Smooth muscle cell (in vitro differentiated cells): ENCODE results near the gene GPC6. TPM values are rescaled to one million over a fixed set of nuclear protein-coding genes. Genes with fewer than 3 reads are reported as not detected.

Source experiments
- DNase-seq: peaks from one replicate; lab custom pipeline; 2025; ENCODE audit not compliant: unreplicated experiment; lab: John Stamatoyannopoulos, UW
- H2AFZ ChIP-seq: fragments of 200-600 bp; sonication (generic); 2 replicates; pipeline ENCODE4 v1.6.0; 2016; ENCODE audit warnings: antibody characterized with exemption, low read depth, mild to moderate bottlenecking
- H3F3A ChIP-seq: fragments of 200-600 bp; sonication (generic); 2 replicates; pipeline ENCODE4 v1.6.0; 2017; ENCODE audit warnings: antibody characterized with exemption, low read depth
- H3K27ac ChIP-seq: fragments of 200-600 bp; sonication (generic); 2 replicates; pipeline ENCODE4 v1.5.1; 2016; ENCODE audit warnings: low read depth, mild to moderate bottlenecking
- H3K27me3 ChIP-seq: fragments of 200-600 bp; sonication (generic); 2 replicates; pipeline ENCODE4 v1.6.1; 2016; ENCODE audit warnings: low read depth, mild to moderate bottlenecking
- H3K36me3 ChIP-seq: fragments of 200-600 bp; sonication (generic); 2 replicates; pipeline ENCODE4 v1.5.1; 2016; ENCODE audit warnings: low read depth
- H3K4me1 ChIP-seq: fragments of 200-600 bp; sonication (generic); 2 replicates; pipeline ENCODE4 v1.5.1; 2016; ENCODE audit warnings: low read depth
- H3K4me2 ChIP-seq: fragments of 200-600 bp; sonication (generic); 2 replicates; pipeline ENCODE4 v1.6.0; 2016; ENCODE audit warnings: mild to moderate bottlenecking
- H3K4me3 ChIP-seq: fragments of 200-600 bp; sonication (generic); 2 replicates; pipeline ENCODE4 v1.5.1; 2016; ENCODE audit warnings: mild to moderate bottlenecking
- H3K79me2 ChIP-seq: fragments of 200-600 bp; sonication (generic); 2 replicates; pipeline ENCODE4 v1.6.0; 2016; ENCODE audit warnings: low read depth, mild to moderate bottlenecking
- H3K9ac ChIP-seq: fragments of 200-600 bp; sonication (generic); 2 replicates; pipeline ENCODE4 v1.6.0; 2016; ENCODE audit warnings: low read depth
- H3K9me3 ChIP-seq: fragments of 200-600 bp; sonication (generic); replicated peaks from 2 replicates; pipeline ENCODE4 v1.5.1; 2016; ENCODE audit warnings: low read depth
- H4K20me1 ChIP-seq: fragments of 200-600 bp; sonication (generic); 2 replicates; pipeline ENCODE4 v1.6.0; 2016; ENCODE audit warnings: low read depth
- WGBS: methylation state at CpG from one replicate; pipeline ENCODE4 v1.1.7; 2016; ENCODE audit warnings: low lambda C conversion rate; 5-methylcytosine and 5-hydroxymethylcytosine counted together
- polyA plus RNA-seq: library from polyadenylated mRNA; unstranded; fragments of >200 nt; fragmentation: Nextera tagmentation; extraction: Ambion mirVana; gene quantifications from 2 replicates; pipeline ENCODE4 v1.2.1, GENCODE V29; 2016
- total RNA-seq: library from RNA; depleted of rRNA; stranded (reverse); fragments of >200 nt; gene quantifications from 2 replicates; pipeline ENCODE4 v1.2.3, GENCODE V29; 2014
- TF ChIP-seq, protein P1 (sequence below): fragments of 200-600 bp; sonication (generic); IDR thresholded peaks from 2 replicates; pipeline ENCODE4 v1.5.1; 2017; ENCODE audit warnings: borderline replicate concordance, mild to moderate bottlenecking, antibody characterized with exemption; ENCODE audit not compliant: insufficient read depth, poor library complexity, severe bottlenecking

Gene GPC6
- total and polyA plus RNA-seq, 2 experiments from 2014 or later = 19.7 to 68.5 TPM

DNA sequence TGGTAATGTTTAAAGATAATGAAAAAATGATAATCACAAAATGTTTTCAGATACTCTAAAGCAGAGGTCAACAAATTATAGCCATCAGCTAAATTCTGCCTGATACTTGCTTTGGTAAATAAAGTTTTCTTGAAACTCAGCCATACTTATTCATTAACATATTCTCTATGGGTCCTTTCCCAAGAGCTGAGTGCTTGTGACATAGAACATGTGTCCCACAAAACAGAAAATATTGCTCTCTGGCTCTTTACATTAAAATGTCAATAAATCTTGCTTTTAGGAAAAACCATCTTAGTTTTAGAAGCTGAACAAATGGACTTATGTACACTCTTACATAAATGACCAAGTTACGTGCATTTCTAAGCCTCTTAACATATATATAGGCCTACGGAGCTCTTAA, 945.8 kb downstream of the GPC6 start:
- Histone ChIP-seq H3K4me1 (peaks cover 14% of the 10 kb centered on the region), H3K9me3 (no peaks in the 10 kb centered on the region), H3F3A (no peaks in the 10 kb centered on the region), H3K27me3 (no peaks in the 10 kb centered on the region), H2AFZ (no peak overlapping the region), H3K4me2 (no peak overlapping the region), H3K79me2 (no peaks in the 10 kb centered on the region), H4K20me1 (no peaks in the 10 kb centered on the region), H3K36me3 (no peaks in the 10 kb centered on the region), H3K4me3 (no peak overlapping the region), H3K9ac (no peak overlapping the region), H3K27ac (peak overlapping the region; percentile 47)
- TF ChIP-seq, protein P1, sequence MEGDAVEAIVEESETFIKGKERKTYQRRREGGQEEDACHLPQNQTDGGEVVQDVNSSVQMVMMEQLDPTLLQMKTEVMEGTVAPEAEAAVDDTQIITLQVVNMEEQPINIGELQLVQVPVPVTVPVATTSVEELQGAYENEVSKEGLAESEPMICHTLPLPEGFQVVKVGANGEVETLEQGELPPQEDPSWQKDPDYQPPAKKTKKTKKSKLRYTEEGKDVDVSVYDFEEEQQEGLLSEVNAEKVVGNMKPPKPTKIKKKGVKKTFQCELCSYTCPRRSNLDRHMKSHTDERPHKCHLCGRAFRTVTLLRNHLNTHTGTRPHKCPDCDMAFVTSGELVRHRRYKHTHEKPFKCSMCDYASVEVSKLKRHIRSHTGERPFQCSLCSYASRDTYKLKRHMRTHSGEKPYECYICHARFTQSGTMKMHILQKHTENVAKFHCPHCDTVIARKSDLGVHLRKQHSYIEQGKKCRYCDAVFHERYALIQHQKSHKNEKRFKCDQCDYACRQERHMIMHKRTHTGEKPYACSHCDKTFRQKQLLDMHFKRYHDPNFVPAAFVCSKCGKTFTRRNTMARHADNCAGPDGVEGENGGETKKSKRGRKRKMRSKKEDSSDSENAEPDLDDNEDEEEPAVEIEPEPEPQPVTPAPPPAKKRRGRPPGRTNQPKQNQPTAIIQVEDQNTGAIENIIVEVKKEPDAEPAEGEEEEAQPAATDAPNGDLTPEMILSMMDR = no peak
- no peak for DNase-seq
- WGBS = 81% methylated on average over 2 of the region's 2 CpGs

DNA sequence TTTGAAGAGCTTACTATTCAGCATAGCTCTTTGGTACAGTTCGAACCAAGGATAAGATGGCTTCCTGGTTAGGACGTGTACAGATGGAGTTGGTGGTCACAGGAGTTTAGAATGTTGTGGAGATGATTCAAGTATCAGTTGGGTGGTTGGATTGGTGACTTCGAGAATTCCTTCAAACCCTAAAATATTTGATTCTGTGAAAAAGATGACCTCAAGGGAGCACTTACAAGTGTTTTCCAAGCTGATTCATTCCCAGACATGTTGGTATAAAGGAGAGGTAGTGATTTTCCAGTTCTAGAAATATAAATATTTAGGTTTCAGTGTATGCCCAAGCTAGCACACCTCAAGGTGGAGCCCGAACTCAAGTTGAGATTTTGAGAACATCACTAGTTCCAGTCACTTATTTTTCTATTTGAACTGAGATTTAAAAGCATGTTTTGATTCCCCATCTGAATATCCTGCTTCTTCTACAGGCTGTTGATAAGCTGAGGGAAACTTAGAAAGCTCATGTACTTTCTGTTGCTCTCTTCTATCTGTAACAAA, 946.8 kb downstream of the GPC6 start:
- DNase-seq = no peak
- no peaks in the 10 kb centered on the region for H3K27me3 ChIP-seq
- H2AFZ ChIP-seq = no peak overlapping the region
- TF ChIP-seq, protein P1 = no peak
- peaks cover 14% of the 10 kb centered on the region for H3K4me1 ChIP-seq
- no peak overlapping the region for H3K4me2 ChIP-seq
- H3K9ac ChIP-seq = no peak overlapping the region
- peak overlapping the region; percentile 47 for H3K27ac ChIP-seq
- H4K20me1 ChIP-seq = no peaks in the 10 kb centered on the region
- no peaks in the 10 kb centered on the region for H3K79me2 ChIP-seq
- no peaks in the 10 kb centered on the region for H3K9me3 ChIP-seq
- WGBS = 74% methylated on average over 4 of the region's 4 CpGs
- H3K4me3 ChIP-seq = no peak overlapping the region
- H3F3A ChIP-seq = no peaks in the 10 kb centered on the region
- no peaks in the 10 kb centered on the region for H3K36me3 ChIP-seq

DNA sequence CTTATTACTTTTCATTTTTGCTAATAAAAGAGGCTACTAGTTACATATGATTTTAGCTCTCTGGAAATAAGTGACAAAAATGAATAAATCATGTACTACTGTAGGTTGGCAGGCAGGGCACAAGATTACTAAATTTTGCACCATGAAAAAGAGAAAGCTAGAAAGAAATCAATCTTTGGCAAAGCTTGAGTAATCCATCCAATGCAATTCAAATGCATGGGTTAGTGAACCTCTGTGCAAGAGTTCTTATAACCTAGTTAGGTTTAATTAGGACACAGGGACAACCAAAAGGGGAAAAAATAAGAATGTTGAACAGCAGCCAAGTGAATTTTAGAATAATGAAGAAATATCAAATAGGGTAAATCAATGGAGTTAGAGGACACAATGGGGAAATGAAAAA, 947.4 kb downstream of the GPC6 start:
- Histone ChIP-seq H3K27me3 (no peaks in the 10 kb centered on the region), H3K4me3 (no peak overlapping the region), H3K9ac (no peak overlapping the region), H3K4me2 (no peak overlapping the region), H4K20me1 (no peaks in the 10 kb centered on the region), H3K27ac (peak overlapping the region; percentile 28), H3K36me3 (no peaks in the 10 kb centered on the region), H3F3A (no peaks in the 10 kb centered on the region), H3K79me2 (no peaks in the 10 kb centered on the region), H3K4me1 (peaks cover 14% of the 10 kb centered on the region), H3K9me3 (no peaks in the 10 kb centered on the region), H2AFZ (no peak overlapping the region)
- no peak for DNase-seq
- TF ChIP-seq, protein P1 = no peak

DNA sequence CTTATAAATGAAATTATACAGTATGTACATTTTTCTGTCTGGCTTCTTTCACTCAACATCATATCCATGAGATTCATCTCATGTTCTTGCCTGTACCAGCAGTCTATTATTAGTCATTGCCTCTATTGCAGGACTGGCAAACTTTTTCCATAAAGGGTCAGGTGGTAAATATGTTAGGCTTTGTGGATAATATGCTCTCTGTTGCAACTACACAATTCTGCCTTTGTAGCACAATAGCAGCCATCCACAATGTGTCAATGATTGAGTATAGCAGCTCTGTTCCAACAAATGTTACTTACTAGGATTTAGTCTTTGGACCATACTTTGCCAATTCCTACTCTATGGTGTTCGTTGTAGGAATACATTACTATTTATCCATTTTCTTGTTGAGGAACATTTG, 948.5 kb downstream of the GPC6 start:
- H3K4me2 ChIP-seq = no peak overlapping the region
- H4K20me1 ChIP-seq = no peaks in the 10 kb centered on the region
- H3K9me3 ChIP-seq = no peaks in the 10 kb centered on the region
- TF ChIP-seq, protein P1 = no peak
- H3K79me2 ChIP-seq = no peaks in the 10 kb centered on the region
- H3F3A ChIP-seq = no peaks in the 10 kb centered on the region
- H3K4me3 ChIP-seq = no peak overlapping the region
- no peaks in the 10 kb centered on the region for H3K27me3 ChIP-seq
- no peak overlapping the region for H3K9ac ChIP-seq
- no peak overlapping the region for H3K27ac ChIP-seq
- WGBS = 100% methylated on average over 1 of the region's 1 CpG
- H3K36me3 ChIP-seq = no peaks in the 10 kb centered on the region
- H3K4me1 ChIP-seq = peaks cover 7% of the 10 kb centered on the region
- no peak for DNase-seq
- H2AFZ ChIP-seq = no peak overlapping the region
